ENCODE measurements around the gene RCOR2.

GRCh38 chr11:63931876-63932275 is 14.9 kb upstream of the RCOR2 start:
- TF ChIP-seq, protein P1, sequence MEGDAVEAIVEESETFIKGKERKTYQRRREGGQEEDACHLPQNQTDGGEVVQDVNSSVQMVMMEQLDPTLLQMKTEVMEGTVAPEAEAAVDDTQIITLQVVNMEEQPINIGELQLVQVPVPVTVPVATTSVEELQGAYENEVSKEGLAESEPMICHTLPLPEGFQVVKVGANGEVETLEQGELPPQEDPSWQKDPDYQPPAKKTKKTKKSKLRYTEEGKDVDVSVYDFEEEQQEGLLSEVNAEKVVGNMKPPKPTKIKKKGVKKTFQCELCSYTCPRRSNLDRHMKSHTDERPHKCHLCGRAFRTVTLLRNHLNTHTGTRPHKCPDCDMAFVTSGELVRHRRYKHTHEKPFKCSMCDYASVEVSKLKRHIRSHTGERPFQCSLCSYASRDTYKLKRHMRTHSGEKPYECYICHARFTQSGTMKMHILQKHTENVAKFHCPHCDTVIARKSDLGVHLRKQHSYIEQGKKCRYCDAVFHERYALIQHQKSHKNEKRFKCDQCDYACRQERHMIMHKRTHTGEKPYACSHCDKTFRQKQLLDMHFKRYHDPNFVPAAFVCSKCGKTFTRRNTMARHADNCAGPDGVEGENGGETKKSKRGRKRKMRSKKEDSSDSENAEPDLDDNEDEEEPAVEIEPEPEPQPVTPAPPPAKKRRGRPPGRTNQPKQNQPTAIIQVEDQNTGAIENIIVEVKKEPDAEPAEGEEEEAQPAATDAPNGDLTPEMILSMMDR (IDR thresholded peaks at IDR 0.05; ENCODE audit: poor library complexity, severe bottlenecking): no peak
- no peak for TF ChIP-seq REST (IDR thresholded peaks at IDR 0.05; ENCODE audit: borderline replicate concordance)
- TF ChIP-seq EZH2 (IDR thresholded peaks at IDR 0.05; ENCODE audit: borderline replicate concordance, insufficient read depth, low read length, poor library complexity, severe bottlenecking): no peak
- TF ChIP-seq EP300 (conservative IDR thresholded peaks at IDR 0.05; ENCODE audit: poor library complexity, severe bottlenecking): no peak

All from neural cell (in vitro differentiated cells).